ENCODE results near the gene ADGRB3.
"Not testable (repeated sequence)": the region's sequence is repeated elsewhere in the genome, so short reads cannot be mapped to it uniquely, and the experiment has no call there.

DNA sequence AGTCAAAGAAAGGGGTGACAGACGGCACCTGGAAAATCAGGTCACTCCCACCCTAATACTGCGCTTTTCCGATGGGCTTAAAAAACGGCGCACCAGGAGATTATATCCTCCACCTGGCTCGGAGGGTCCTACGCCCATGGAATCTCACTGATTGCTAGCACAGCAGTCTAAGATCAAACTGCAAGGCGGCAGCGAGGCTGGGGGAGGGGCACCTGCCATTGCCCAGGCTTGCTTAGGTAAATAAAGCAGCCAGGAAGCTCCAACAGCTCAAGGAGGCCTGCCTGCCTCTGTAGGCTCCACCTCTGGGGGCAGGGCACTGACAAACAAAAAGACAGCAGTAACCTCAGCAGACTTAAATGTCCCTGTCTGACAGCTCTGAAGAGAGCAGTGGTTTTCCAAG, 277.7 kb downstream of the ADGRB3 start:
- TF ChIP-seq, protein P1, sequence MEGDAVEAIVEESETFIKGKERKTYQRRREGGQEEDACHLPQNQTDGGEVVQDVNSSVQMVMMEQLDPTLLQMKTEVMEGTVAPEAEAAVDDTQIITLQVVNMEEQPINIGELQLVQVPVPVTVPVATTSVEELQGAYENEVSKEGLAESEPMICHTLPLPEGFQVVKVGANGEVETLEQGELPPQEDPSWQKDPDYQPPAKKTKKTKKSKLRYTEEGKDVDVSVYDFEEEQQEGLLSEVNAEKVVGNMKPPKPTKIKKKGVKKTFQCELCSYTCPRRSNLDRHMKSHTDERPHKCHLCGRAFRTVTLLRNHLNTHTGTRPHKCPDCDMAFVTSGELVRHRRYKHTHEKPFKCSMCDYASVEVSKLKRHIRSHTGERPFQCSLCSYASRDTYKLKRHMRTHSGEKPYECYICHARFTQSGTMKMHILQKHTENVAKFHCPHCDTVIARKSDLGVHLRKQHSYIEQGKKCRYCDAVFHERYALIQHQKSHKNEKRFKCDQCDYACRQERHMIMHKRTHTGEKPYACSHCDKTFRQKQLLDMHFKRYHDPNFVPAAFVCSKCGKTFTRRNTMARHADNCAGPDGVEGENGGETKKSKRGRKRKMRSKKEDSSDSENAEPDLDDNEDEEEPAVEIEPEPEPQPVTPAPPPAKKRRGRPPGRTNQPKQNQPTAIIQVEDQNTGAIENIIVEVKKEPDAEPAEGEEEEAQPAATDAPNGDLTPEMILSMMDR (IDR thresholded peaks at IDR 0.05): not testable (repeated sequence)
- TF ChIP-seq EZH2 (IDR thresholded peaks at IDR 0.05): not testable (repeated sequence)

Measured in neural progenitor cell (in vitro differentiated cells).